ENCODE data around the gene IGHMBP2. TPM values are rescaled to one million over a fixed set of nuclear protein-coding genes. Genes with fewer than 3 reads are reported as not detected.

IGHMBP2 gene
- total and polyA plus RNA-seq, 9 of the 15 experiments (the other 6 are each of a cell fraction or from before 2014, with no cell fraction given), result 1.6 to 24.8 (median 14.5) TPM

GRCh38 chr11:68854273-68854958, 49.3 kb upstream of the IGHMBP2 start:
- Histone ChIP-seq H3K9me1 (ENCODE audit: control insufficient read depth, insufficient read depth, low read length) (no peaks in the 10 kb centered on the region), H3K4me3 (no peak overlapping the region), H3K36me3 (ENCODE audit: control insufficient read depth, insufficient read depth, low read length) (no peaks in the 10 kb centered on the region), H3K9ac (ENCODE audit: insufficient read depth in 1 of 2, low read depth in 2 of 2, low read length in 2 of 2) (no peak overlapping the region; a peak in 1 of 4 replicates), H3K79me2 (ENCODE audit: control insufficient read depth, insufficient read depth, low read length) (no peaks in the 10 kb centered on the region), H3K9me3 (replicated peaks; ENCODE audit: control insufficient read depth, insufficient read depth, low read depth, low read length) (no peaks in the 10 kb centered on the region), H3K27ac (ENCODE audit: extremely low read depth, low read depth, low read length) (no peak overlapping the region), H3K4me1 (replicated peaks in 1 of 2; ENCODE audit: control insufficient read depth in 2 of 2, insufficient read depth in 2 of 2, low read length in 2 of 2) (peaks cover 14 to 22% of the 10 kb centered on the region in 2 experiments), H3K4me2 (ENCODE audit: insufficient read depth, low read length) (no peak overlapping the region), H2AFZ (ENCODE audit: low read depth, low read length) (no peak overlapping the region), H4K20me1 (replicated peaks; ENCODE audit: control insufficient read depth, insufficient read depth, low read length) (no peaks in the 10 kb centered on the region), H3K27me3 (ENCODE audit: control insufficient read depth in 2 of 2, insufficient read depth in 2 of 2, low read length in 2 of 2) (peaks cover 0 to 8% of the 10 kb centered on the region in 2 experiments; a peak in 2 of 5 replicates)
- intact Hi-C loops (cut with micrococcal nuclease) (no loop called here), in situ Hi-C loops (cut with MboI) (no loop called here)
- 42% methylated on average over 25 of the region's 42 CpGs for WGBS (ENCODE audit: insufficient coverage, low coverage, missing lambda C conversion rate)
- DNase-seq (ENCODE audit: extremely low read depth in 1 of 4, low spot score in 3 of 4) (no peak), FAIRE-seq (no peak), ATAC-seq (no peak)
- ChIA-PET CTCF (ENCODE audit: low intra/inter-chr PET ratio) (no interaction called here), POLR2A (interaction anchor here (0.7 kb wide), 1 partner anchor 239 kb away, joined by 3 read pairs; no protein-coding TSS in a partner anchor)
- TF ChIP-seq POLR2G (IDR thresholded peaks at IDR 0.05; ENCODE audit: low read depth, low read length), result peak; percentile 2; the same call in 1 of the 2 replicates
- peak; percentile 14; the same call in 1 of the 2 replicates for TF ChIP-seq ZBTB7A (IDR thresholded peaks at IDR 0.05; ENCODE audit: borderline replicate concordance, control insufficient read depth, low read depth, low read length)
- TF ChIP-seq THRB (CRISPR knock-in tag; conservative IDR thresholded peaks at IDR 0.05), result no peak
- no TSS peak for BruUV-seq (replicated peaks)
